ENCODE results near the gene SRSF6. TPM values are rescaled to one million over a fixed set of nuclear protein-coding genes. Genes with fewer than 3 reads are reported as not detected.
A peak's percentile ranks its signal among the peaks of the same experiment; 100 is the strongest.

SRSF6 gene
- total RNA-seq, 4 donors from 2014 or later = 60.3 to 153 (median 112) TPM

DNA sequence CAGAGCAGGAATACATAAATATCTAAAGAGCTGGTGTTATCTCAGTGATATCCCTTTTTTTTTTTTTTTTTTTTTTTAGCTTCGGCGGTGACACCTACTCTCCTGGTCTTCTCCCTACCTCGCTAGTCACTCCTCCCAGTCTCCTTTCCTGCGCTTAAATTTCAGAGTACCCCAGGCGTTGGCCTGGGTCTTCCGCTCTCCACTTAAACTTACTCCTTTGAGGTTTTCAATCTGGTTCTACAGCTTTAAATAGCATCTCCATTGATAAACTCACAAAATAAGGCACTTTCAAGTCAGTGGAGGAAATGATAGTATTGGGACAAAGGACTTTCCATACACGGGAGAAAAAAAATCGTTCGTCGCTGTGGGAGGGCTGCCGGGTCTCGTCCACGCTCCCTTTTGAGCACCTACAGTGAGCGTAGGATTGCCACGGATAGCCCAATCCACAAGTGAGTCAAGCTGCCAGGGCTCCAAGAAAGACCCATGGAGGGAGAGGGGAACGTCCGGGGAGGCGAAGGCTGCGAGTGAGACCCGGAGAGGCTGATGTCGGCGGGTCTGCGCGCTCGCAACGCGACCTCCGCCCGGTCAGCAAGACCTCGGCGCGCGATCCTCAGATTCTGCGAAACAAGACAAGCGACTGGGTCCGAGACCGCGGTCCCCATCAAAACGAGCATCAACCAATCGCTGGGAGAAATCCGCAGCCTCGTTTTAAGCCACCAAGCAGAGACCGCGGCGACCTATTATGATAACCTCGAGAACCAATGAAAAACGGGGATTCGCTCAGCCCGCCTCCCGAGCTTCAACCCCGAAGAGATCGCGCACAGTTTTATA, 672 bp upstream of the SRSF6 start:
- Histone ChIP-seq H3K9me3 (no peaks in the 10 kb centered on the region), H3K27me3 (no peaks in the 10 kb centered on the region), H3K4me1 (peaks cover 7 to 10% of the 10 kb centered on the region in 2 donors), H3K4me3 (peak overlapping the region; percentile 86 to 88), H3K27ac (peak overlapping the region; percentile 99 to 100), H3K36me3 (no peaks in the 10 kb centered on the region)
- DNase-seq = peak; percentile 84 to 93
- TF ChIP-seq POLR2A (IDR thresholded peaks at IDR 0.05) = peak; percentile 10 to 25
- TF ChIP-seq, protein P1, sequence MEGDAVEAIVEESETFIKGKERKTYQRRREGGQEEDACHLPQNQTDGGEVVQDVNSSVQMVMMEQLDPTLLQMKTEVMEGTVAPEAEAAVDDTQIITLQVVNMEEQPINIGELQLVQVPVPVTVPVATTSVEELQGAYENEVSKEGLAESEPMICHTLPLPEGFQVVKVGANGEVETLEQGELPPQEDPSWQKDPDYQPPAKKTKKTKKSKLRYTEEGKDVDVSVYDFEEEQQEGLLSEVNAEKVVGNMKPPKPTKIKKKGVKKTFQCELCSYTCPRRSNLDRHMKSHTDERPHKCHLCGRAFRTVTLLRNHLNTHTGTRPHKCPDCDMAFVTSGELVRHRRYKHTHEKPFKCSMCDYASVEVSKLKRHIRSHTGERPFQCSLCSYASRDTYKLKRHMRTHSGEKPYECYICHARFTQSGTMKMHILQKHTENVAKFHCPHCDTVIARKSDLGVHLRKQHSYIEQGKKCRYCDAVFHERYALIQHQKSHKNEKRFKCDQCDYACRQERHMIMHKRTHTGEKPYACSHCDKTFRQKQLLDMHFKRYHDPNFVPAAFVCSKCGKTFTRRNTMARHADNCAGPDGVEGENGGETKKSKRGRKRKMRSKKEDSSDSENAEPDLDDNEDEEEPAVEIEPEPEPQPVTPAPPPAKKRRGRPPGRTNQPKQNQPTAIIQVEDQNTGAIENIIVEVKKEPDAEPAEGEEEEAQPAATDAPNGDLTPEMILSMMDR (IDR thresholded peaks at IDR 0.05) = no peak
- intact Hi-C loops (cut with DNase I; ENCODE audit: low total_unique reads) = no loop called here

DNA sequence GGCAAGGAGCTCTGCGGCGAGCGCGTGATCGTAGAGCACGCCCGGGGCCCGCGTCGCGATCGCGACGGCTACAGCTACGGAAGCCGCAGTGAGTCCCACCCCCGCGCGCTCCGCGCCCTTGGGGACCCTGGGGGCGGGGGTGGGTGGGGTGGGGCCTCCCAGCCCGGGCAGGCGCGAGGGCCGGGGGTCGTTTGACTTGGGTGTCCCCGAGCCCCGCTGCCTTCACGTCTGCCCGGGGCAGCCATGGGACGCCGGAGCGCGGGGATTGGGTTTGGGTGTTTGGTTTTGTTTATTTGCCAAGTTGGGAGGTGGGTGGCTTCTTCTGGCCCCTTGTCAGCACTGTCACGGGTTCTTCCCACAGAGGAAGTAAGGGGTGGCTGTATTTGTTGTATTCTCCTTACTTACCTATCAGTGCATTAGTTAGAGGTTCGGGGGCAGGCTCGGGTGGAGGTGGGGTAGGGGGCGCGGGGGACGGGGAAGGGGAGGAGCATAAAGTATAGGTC, 777 bp downstream of the SRSF6 start:
- peak in 1 of 2 donors; percentile 28 for DNase-seq
- Histone ChIP-seq H3K4me3 (peak overlapping the region; percentile 86 to 88), H3K36me3 (no peaks in the 10 kb centered on the region), H3K27ac (peak overlapping the region; percentile 99 to 100), H3K27me3 (no peaks in the 10 kb centered on the region), H3K9me3 (no peaks in the 10 kb centered on the region), H3K4me1 (peaks cover 7 to 10% of the 10 kb centered on the region in 2 donors)
- TF ChIP-seq, protein P1 (IDR thresholded peaks at IDR 0.05) = no peak
- TF ChIP-seq POLR2A (IDR thresholded peaks at IDR 0.05) = no peak
- intact Hi-C loops (cut with DNase I; ENCODE audit: low total_unique reads) = no loop called here

DNA sequence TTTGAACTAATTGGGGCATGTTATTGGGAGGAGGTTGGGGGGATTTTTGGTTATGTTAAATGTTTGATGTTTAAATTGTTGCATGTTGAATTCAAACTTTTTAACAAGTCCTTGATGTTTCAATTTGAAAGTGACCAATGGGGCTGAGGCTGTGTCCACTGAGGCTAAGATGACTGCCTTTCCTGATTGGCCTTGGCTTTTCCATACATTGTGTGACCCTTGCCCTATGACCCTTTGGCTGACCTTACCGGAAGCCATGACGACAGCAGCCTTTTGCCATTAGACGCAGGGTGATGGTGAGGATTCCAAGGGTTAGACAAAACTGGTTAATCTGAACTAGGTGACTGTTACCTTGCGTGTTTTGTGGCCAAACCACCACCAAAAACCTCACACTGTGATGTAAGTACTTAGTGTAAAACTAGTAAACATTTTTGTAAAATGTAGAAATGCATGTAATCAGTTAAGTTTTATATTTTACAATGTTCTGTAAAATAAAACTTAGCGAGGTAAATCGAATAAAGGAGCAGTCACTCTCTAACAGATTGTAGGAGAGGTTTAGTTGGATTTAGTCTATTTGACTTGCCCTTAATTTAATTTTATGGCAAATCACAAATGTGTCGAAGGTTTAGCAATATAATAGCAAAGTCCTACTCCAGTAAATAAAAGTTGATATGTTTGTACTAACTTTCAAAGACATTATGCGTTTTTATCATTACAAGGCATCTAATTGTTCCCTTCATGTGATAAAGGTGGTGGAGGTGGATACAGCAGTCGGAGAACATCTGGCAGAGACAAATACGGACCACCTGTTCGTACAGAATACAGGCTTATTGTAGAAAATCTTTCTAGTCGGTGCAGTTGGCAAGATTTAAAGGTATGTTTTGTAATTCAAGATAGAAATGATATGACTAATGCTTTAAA, 1.6 kb downstream of the SRSF6 start:
- H3K27ac ChIP-seq = peak overlapping the region; percentile 99 to 100
- peak overlapping the region; percentile 86 to 88 for H3K4me3 ChIP-seq
- intact Hi-C loops (cut with DNase I; ENCODE audit: low total_unique reads) = no loop called here
- H3K36me3 ChIP-seq = no peaks in the 10 kb centered on the region
- TF ChIP-seq, protein P1 (IDR thresholded peaks at IDR 0.05) = no peak
- TF ChIP-seq POLR2A (IDR thresholded peaks at IDR 0.05) = no peak
- H3K27me3 ChIP-seq = no peaks in the 10 kb centered on the region
- no peaks in the 10 kb centered on the region for H3K9me3 ChIP-seq
- DNase-seq = peak; percentile 20 to 22
- peaks cover 7 to 10% of the 10 kb centered on the region in 2 donors for H3K4me1 ChIP-seq

DNA sequence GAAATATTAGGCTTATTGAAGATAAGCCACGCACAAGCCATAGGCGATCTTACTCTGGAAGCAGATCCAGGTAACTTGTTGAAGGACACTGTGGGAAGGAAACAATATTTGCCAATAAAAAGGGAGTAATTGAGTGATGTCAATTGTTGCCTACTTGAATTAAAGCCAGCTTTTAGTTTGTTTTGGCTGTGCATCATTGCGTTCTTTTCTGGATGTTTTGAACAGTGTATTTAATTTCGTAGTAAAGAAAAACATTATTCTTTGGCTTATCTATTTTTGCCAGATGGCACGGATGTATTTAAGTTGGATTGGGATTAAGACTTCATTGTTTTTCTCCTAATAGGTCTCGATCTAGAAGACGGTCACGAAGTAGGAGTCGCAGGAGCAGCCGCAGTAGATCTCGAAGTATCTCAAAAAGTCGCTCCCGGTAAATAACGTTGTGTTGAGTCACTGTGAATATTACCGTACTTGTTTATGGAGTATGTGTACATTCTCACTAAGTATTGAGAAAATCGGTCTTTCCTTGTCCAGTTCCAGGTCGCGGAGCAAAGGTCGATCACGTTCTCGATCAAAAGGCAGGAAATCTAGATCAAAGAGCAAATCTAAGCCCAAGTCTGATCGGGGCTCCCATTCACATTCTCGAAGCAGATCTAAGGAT, 2.6 kb downstream of the SRSF6 start:
- H3K9me3 ChIP-seq = no peaks in the 10 kb centered on the region
- TF ChIP-seq, protein P1 (IDR thresholded peaks at IDR 0.05) = no peak
- TF ChIP-seq POLR2A (IDR thresholded peaks at IDR 0.05) = no peak
- H3K4me3 ChIP-seq = no peak overlapping the region
- no peaks in the 10 kb centered on the region for H3K36me3 ChIP-seq
- peaks cover 7 to 10% of the 10 kb centered on the region in 2 donors for H3K4me1 ChIP-seq
- no peak for DNase-seq
- H3K27me3 ChIP-seq = no peaks in the 10 kb centered on the region
- intact Hi-C loops (cut with DNase I; ENCODE audit: low total_unique reads) = no loop called here
- no peak overlapping the region for H3K27ac ChIP-seq
